WI38 (cell line): ENCODE results near the gene ZBTB8B.
"Not testable (repeated sequence)": the region's sequence is repeated elsewhere in the genome, so short reads cannot be mapped to it uniquely, and the experiment has no call there.

Experiments
- H3K4me3 ChIP-seq: 2 replicates; pipeline ENCODE4 v1.5.1; 2011; ENCODE audit warnings: low read depth, mild to moderate bottlenecking, control low read depth, low read length
- TF ChIP-seq, protein P1 (sequence below): IDR thresholded peaks from 2 replicates; pipeline ENCODE4 v1.5.1; 2012; ENCODE audit warnings: low read depth, mild to moderate bottlenecking, control low read depth, low read length

ZBTB8B gene

GRCh38 chr1:32447469-32448185, 17.2 kb upstream of the ZBTB8B start:
- H3K4me3 ChIP-seq: peak overlapping the region; percentile 41
- TF ChIP-seq, protein P1, sequence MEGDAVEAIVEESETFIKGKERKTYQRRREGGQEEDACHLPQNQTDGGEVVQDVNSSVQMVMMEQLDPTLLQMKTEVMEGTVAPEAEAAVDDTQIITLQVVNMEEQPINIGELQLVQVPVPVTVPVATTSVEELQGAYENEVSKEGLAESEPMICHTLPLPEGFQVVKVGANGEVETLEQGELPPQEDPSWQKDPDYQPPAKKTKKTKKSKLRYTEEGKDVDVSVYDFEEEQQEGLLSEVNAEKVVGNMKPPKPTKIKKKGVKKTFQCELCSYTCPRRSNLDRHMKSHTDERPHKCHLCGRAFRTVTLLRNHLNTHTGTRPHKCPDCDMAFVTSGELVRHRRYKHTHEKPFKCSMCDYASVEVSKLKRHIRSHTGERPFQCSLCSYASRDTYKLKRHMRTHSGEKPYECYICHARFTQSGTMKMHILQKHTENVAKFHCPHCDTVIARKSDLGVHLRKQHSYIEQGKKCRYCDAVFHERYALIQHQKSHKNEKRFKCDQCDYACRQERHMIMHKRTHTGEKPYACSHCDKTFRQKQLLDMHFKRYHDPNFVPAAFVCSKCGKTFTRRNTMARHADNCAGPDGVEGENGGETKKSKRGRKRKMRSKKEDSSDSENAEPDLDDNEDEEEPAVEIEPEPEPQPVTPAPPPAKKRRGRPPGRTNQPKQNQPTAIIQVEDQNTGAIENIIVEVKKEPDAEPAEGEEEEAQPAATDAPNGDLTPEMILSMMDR: no peak

GRCh38 chr1:32448186-32448772, 16.6 kb upstream of the ZBTB8B start:
- TF ChIP-seq, protein P1: peak; percentile 85
- peak overlapping the region; percentile 41 for H3K4me3 ChIP-seq

DNA sequence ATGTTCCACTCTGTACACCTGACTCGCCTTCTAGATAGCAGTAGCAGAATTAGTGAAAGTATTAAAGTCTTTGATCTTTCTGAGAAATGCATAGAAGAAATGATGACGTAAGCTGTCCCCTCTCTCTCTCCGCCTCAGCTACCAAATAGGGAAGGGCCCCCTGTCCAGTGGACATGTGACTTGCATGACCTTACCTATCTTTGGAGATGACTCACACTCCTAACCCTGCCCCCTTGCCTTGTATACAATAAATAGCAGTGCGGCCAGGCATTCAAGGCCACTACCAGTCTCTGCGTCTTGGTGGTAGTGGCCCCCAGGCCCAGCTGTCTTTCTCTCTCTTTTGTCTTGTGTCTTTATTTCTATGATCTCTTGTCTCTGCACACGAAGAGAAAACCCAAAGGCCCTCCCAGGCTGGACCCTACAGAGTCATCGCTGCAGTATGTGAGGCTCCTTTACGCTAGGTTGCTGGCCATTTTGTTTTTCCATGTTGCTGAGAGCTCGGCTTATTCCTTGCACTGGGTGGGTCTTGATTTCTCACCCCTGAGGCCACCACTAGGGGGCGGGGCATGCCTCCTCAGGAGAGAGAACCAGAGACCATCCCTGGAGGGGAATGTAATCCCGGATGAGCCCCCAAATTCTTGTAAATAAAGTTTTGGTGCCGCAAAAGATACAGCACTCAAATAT, 16.0 kb upstream of the ZBTB8B start:
- TF ChIP-seq, protein P1: peak; percentile 22; the same call in 1 of the 2 replicates
- H3K4me3 ChIP-seq: no peak overlapping the region

GRCh38 chr1:32449457-32449831, 15.4 kb upstream of the ZBTB8B start:
- not testable (repeated sequence) for H3K4me3 ChIP-seq

DNA sequence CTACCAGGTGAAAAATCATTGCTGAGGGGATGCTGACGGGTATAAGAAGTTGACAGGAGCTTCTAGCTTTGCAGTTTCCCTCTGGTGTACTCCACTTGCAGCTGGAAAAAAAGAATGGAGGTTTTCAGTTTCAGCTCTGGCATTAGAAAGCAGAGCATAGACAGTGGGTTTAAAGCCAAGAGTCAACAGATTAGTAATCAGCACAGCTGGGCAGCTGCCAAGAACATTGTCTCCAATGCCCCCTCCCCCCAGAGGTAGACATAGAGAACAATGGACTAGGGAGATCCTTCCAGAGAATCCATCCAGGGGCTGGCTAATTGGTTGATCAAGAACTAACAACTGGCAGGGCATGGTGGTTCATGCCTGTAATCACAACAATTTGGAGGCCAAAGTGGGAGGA, 10.1 kb upstream of the ZBTB8B start:
- no peak overlapping the region for H3K4me3 ChIP-seq
- TF ChIP-seq, protein P1: no peak

DNA sequence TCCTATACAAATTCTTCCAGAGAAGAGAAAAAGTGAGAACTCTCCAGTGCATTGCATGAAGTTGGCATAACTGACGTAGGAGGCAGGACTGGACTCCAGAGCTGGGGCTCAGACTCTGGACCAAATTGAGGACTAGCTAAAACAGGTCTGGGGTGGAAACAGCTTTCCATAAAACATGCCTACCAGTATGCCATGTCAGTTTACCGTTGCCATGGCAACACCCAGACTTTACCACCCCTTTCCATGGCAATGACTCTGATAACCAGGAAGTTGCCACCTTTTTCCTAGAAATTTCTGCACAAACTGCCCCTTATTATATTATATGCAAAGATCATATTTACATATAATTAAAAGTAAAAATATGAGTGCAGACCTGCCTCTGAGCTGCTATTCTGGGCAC, 8.9 kb upstream of the ZBTB8B start:
- TF ChIP-seq, protein P1: no peak

GRCh38 chr1:32458798-32459197, 6.1 kb upstream of the ZBTB8B start:
- not testable (repeated sequence) for H3K4me3 ChIP-seq

More for the DNA sequence above, 8.9 kb upstream of the ZBTB8B start:
- H3K4me3 ChIP-seq: no peak overlapping the region

DNA sequence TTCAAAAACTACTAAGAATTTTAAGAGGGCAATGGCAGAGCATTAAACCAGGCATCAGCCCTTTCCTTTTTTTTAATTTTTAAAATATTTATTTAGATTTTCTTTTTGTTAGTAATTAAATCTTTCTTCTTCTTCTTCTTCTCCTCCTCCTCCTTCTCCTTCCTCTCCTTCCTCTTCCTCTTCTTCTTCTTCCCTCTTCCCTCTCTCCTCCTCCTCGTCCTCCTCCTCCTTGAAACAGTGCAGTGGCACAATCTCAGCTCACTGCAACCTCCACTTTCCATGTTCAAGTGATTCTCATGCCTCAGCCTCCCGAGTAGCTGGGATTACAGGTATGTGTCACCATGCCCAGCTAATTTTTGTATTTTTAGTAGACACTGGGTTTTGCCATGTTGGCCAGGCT, 1.9 kb upstream of the ZBTB8B start:
- H3K4me3 ChIP-seq: not testable (repeated sequence)
